ENCODE data around the gene MVB12B.

DNA sequence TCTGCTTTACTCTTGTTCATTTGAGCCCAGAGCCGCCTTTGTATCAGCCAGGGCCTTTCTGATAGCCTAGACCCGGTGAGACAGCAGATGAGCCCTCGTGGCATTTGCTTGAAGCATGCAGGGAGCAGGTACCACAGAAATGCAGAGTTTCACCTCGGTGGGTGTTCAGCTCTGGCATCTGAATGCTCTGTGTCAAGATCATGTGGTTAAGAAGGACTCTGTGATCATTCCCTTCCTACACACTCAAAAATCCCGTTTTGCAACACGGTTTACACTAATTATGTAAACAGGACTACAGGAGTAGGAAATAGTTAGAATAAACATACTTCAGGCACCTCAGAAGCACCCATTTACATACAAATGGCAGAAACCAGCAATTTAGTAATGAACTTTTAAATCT, 67.2 kb downstream of the MVB12B start:
- TF ChIP-seq CTCF (IDR thresholded peaks at IDR 0.05 in 4 of 5, conservative IDR thresholded peaks at IDR 0.05 in 1 of 5) (no peak), POLR2A (IDR thresholded peaks at IDR 0.05) (no peak)
